ENCODE data around the gene SUSD6. TPM values are rescaled to one million over a fixed set of nuclear protein-coding genes. Genes with fewer than 3 reads are reported as not detected.
A peak's percentile ranks its signal among the peaks of the same experiment; 100 is the strongest.

SUSD6 gene
- total and polyA plus RNA-seq, 2 donors (not counting 1 experiment from before 2014, with no cell fraction given), result 62.3 to 97.8 TPM

DNA sequence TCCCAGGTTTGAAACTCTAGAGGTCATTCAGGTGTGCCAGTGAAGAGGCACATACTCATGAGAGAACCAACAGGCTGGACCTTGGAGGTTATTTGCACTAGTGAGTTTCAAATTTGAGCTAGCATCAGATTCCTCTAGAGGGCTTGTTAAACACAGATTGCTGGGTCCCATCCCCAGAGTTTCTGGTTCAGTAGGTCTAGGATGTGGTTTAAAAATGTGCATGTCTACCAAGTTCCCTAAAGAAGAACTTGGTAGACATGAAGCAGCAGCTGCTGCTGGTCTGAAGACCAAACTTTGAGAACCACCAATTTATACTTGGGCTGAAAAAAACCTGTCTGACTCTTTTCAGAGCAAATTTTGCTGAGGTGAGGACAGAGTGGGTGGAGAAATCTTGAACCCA lies 61.7 kb downstream of the SUSD6 start:
- TF ChIP-seq EZH2 (IDR thresholded peaks at IDR 0.05; ENCODE audit: borderline replicate concordance, insufficient read depth, low read depth, low read length, poor library complexity, severe bottlenecking), result no peak
- TF ChIP-seq, protein P1, sequence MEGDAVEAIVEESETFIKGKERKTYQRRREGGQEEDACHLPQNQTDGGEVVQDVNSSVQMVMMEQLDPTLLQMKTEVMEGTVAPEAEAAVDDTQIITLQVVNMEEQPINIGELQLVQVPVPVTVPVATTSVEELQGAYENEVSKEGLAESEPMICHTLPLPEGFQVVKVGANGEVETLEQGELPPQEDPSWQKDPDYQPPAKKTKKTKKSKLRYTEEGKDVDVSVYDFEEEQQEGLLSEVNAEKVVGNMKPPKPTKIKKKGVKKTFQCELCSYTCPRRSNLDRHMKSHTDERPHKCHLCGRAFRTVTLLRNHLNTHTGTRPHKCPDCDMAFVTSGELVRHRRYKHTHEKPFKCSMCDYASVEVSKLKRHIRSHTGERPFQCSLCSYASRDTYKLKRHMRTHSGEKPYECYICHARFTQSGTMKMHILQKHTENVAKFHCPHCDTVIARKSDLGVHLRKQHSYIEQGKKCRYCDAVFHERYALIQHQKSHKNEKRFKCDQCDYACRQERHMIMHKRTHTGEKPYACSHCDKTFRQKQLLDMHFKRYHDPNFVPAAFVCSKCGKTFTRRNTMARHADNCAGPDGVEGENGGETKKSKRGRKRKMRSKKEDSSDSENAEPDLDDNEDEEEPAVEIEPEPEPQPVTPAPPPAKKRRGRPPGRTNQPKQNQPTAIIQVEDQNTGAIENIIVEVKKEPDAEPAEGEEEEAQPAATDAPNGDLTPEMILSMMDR (IDR thresholded peaks at IDR 0.05), result no peak
- Histone ChIP-seq H3K79me2 (ENCODE audit: control insufficient read depth, insufficient read depth, low read length) (peaks cover 95% of the 10 kb centered on the region), H3K4me3 (ENCODE audit: control extremely low read depth in 1 of 5, extremely low read depth in 1 of 5, insufficient read depth in 1 of 5, low read depth in 2 of 5, low read length in 4 of 5) (no peak overlapping the region), H4K20me1 (ENCODE audit: control insufficient read depth, insufficient read depth, low read length, poor library complexity, severe bottlenecking) (peaks cover 92% of the 10 kb centered on the region), H3K9ac (ENCODE audit: low read length) (peak overlapping the region; percentile 24), H3K27ac (ENCODE audit: low read length in 2 of 2) (peak overlapping the region; percentile 27 to 77), H3K4me1 (ENCODE audit: control insufficient read depth in 2 of 2, insufficient read depth in 2 of 2, low read length in 2 of 2) (peaks cover 81 to 86% of the 10 kb centered on the region in 2 donors), H3K9me3 (ENCODE audit: control extremely low read depth in 1 of 3, control insufficient read depth in 2 of 3, insufficient read depth in 1 of 3, low read length in 2 of 3) (no peaks in the 10 kb centered on the region), H3K36me3 (replicated peaks in 1 of 2; ENCODE audit: control extremely low read depth in 1 of 2, control insufficient read depth in 1 of 2, extremely low read depth in 1 of 2, insufficient read depth in 2 of 2, low read length in 1 of 2) (peaks cover 8 to 14% of the 10 kb centered on the region in 2 experiments), H3K4me2 (replicated peaks; ENCODE audit: low read depth, low read length, poor library complexity, severe bottlenecking) (peak overlapping the region; percentile 64), H2AFZ (ENCODE audit: insufficient read depth, low read depth, low read length, poor library complexity, severe bottlenecking) (no peak overlapping the region), H3K27me3 (replicated peaks in 1 of 4; ENCODE audit: control extremely low read depth in 1 of 4, control insufficient read depth in 3 of 4, insufficient read depth in 4 of 4, low read length in 3 of 4) (no peaks in the 10 kb centered on the region)
- no peaks in the 10 kb centered on the region for H3K9me3 Mint-ChIP-seq (ENCODE audit: insufficient read depth)
- DNase-seq (peak; percentile 77), ATAC-seq (ENCODE audit: low read depth) (peak; percentile 84)
- H3K4me3 Mint-ChIP-seq, result peak overlapping the region; percentile 73
- no peaks in the 10 kb centered on the region for H3K27me3 Mint-ChIP-seq
- POLR2A ChIA-PET, result interaction anchor here (0.9 to 1.5 kb wide), 4 partner anchors 8 to 62 kb away, joined by 3 to 5 read pairs (median 4); partner anchors contain the start of gene SUSD6
- peak overlapping the region; percentile 91 for H3K27ac Mint-ChIP-seq
- intact Hi-C loops (cut with micrococcal nuclease), result loop anchor here (1.0 to 5.0 kb wide), 8 partner anchors 8 to 70 kb away; no protein-coding TSS in a partner anchor
- CTCF ChIA-PET, result interaction anchor here (1.0 to 3.2 kb wide), 7 partner anchors 9 to 69 kb away, joined by 3 to 15 read pairs (median 5); no protein-coding TSS in a partner anchor
- peaks cover 89% of the 10 kb centered on the region for H3K4me1 Mint-ChIP-seq

DNA sequence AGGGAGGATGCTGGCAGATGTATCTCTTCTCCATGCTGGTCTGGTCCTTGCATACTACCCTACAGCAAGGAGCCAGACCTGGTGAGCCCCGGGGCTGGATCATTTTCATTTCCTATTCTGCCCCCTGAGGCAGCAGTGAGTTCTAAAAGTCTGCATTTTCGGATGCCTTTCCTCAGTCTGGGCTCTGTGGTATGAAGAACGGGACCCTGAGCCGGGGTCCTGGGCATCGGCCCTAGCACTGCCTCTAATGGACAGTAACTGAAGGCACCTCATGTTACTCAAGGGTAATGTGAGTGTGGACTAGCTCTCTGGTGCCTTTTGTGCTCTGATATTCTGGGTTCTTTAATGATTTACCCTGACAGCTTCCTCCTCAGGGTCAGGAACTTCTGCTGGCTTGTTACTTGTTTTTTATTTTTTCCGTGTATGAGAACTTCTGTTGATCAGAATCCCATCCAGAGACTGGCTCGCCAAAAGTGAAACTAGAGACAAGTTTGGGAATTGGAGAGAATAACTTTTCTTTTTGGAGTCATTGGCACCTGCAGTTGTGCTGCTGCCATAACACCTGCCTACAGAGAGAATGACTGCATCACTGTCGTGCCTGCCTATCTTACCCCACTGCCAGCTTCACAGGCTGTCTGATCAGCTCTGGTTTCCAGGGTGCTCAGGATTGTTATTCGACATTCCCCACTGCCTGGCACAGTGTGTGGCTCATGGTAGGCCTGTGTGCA lies 62.3 kb downstream of the SUSD6 start:
- peak; percentile 50 for ATAC-seq (ENCODE audit: low read depth)
- no peak for TF ChIP-seq EZH2 (IDR thresholded peaks at IDR 0.05; ENCODE audit: borderline replicate concordance, insufficient read depth, low read depth, low read length, poor library complexity, severe bottlenecking)
- TF ChIP-seq, protein P1 (IDR thresholded peaks at IDR 0.05), result peak; percentile 27
- peaks cover 75 to 80% of the 10 kb centered on the region in 2 donors for H3K4me1 ChIP-seq (ENCODE audit: control insufficient read depth in 2 of 2, insufficient read depth in 2 of 2, low read length in 2 of 2)
- no peak for DNase-seq
- H3K36me3 ChIP-seq (replicated peaks in 1 of 2; ENCODE audit: control extremely low read depth in 1 of 2, control insufficient read depth in 1 of 2, extremely low read depth in 1 of 2, insufficient read depth in 2 of 2, low read length in 1 of 2), result peaks cover 11 to 15% of the 10 kb centered on the region in 2 experiments
- peaks cover 94% of the 10 kb centered on the region for H3K79me2 ChIP-seq (ENCODE audit: control insufficient read depth, insufficient read depth, low read length)
- H3K9me3 ChIP-seq (ENCODE audit: control extremely low read depth in 1 of 3, control insufficient read depth in 2 of 3, insufficient read depth in 1 of 3, low read length in 2 of 3), result no peaks in the 10 kb centered on the region
- peak overlapping the region; percentile 27 to 77 for H3K27ac ChIP-seq (ENCODE audit: low read length in 2 of 2)
- Mint-ChIP-seq H3K9me3 (ENCODE audit: insufficient read depth) (no peaks in the 10 kb centered on the region), H3K27ac (peak overlapping the region; percentile 91), H3K4me3 (peak overlapping the region; percentile 73), H3K27me3 (no peaks in the 10 kb centered on the region), H3K4me1 (peaks cover 85% of the 10 kb centered on the region)
- peak overlapping the region in 1 of 5 experiments; percentile 38 for H3K4me3 ChIP-seq (ENCODE audit: control extremely low read depth in 1 of 5, extremely low read depth in 1 of 5, insufficient read depth in 1 of 5, low read depth in 2 of 5, low read length in 4 of 5)
- no peaks in the 10 kb centered on the region for H3K27me3 ChIP-seq (replicated peaks in 1 of 4; ENCODE audit: control extremely low read depth in 1 of 4, control insufficient read depth in 3 of 4, insufficient read depth in 4 of 4, low read length in 3 of 4)
- H3K4me2 ChIP-seq (replicated peaks; ENCODE audit: low read depth, low read length, poor library complexity, severe bottlenecking), result peak overlapping the region; percentile 64
- POLR2A ChIA-PET, result interaction anchor here (0.6 to 1.5 kb wide), 5 partner anchors 21 to 646 kb away, joined by 3 to 11 read pairs (median 5); partner anchors contain the start of gene SUSD6
- peak overlapping the region; percentile 24 for H3K9ac ChIP-seq (ENCODE audit: low read length)
- CTCF ChIA-PET, result interaction anchor here (1.0 to 3.2 kb wide), 8 partner anchors 10 to 69 kb away, joined by 3 to 15 read pairs (median 6); no protein-coding TSS in a partner anchor
- H2AFZ ChIP-seq (ENCODE audit: insufficient read depth, low read depth, low read length, poor library complexity, severe bottlenecking), result no peak overlapping the region
- 6% methylated on average over 8 of the region's 9 CpGs for WGBS (ENCODE audit: insufficient coverage)
- intact Hi-C loops (cut with micrococcal nuclease), result loop anchor here (1.0 to 5.0 kb wide), 8 partner anchors 8 to 71 kb away; no protein-coding TSS in a partner anchor
- peaks cover 89% of the 10 kb centered on the region for H4K20me1 ChIP-seq (ENCODE audit: control insufficient read depth, insufficient read depth, low read length, poor library complexity, severe bottlenecking)

All from B cell (primary cell).